Kidney (tissue), 14 donors: Measurements from ENCODE around the gene SNX5. TPM values are rescaled to one million over a fixed set of nuclear protein-coding genes. Genes with fewer than 3 reads are reported as not detected.

ENCODE experiments used
- DNase-seq, 5 donors: peaks; one replicate each; pipeline ENCODE4 v3.0.0-alpha.2; 2013 to 2020
- FAIRE-seq: peaks from 2 replicates; lab custom pipeline; 2012; peaks lifted over from hg19 to GRCh38; lab: Jason Lieb, UNC
- H3K27ac ChIP-seq, 2 donors: one replicate each; pipeline ENCODE4 v1.7.0; 2013; ENCODE audit warnings: low read depth in 2 of 2, low read length in 2 of 2, inconsistent platforms in 1 of 2
- H3K27me3 ChIP-seq: one replicate; pipeline ENCODE4 v1.7.1; 2013; ENCODE audit warnings: low read length, inconsistent platforms; ENCODE audit not compliant: control insufficient read depth, insufficient read depth
- H3K36me3 ChIP-seq, 3 donors: one replicate each; pipeline versions ENCODE4 v1.7.0 to v1.7.1; 2013; ENCODE audit warnings: low read length in 3 of 3, control low read depth in 1 of 3, inconsistent platforms in 1 of 3; ENCODE audit not compliant: insufficient read depth in 3 of 3, control insufficient read depth in 2 of 3
- H3K4me1 ChIP-seq, 3 donors: one replicate each; pipeline versions ENCODE4 v1.7.0 to v1.7.1; 2013; ENCODE audit warnings: low read length in 3 of 3, inconsistent platforms in 1 of 3, low read depth in 1 of 3; ENCODE audit not compliant: control insufficient read depth in 2 of 3, insufficient read depth in 2 of 3
- H3K4me3 ChIP-seq, 3 donors: one replicate each; pipeline versions ENCODE4 v1.7.0 to v1.8.1; 2013; ENCODE audit warnings: low read length in 3 of 3, control low read depth in 1 of 3, inconsistent platforms in 1 of 3
- H3K9ac ChIP-seq, 3 donors: one replicate each; pipeline versions ENCODE4 v1.7.0 to v1.7.1; 2013; ENCODE audit warnings: low read length in 3 of 3, control low read depth in 1 of 3, inconsistent platforms in 1 of 3
- H3K9me3 ChIP-seq, 3 donors: one replicate each; pipeline versions ENCODE4 v1.7.0 to v1.7.1; 2013; ENCODE audit warnings: low read length in 3 of 3, control low read depth in 1 of 3, inconsistent platforms in 1 of 3; ENCODE audit not compliant: control insufficient read depth in 2 of 3, insufficient read depth in 1 of 3
- intact Hi-C: fragments of 100-400 bp; cut with DNase I; formaldehyde crosslinking; loops from one replicate; pipeline ENCODE4 v1.11.1; 2022
- polyA plus RNA-seq: library from polyadenylated mRNA; stranded (reverse); fragments of 350-450 nt; fragmentation: Illumina TruSeq; extraction: RNeasy Lipid Tissue Mini Kit (QIAGEN cat#74804); gene quantifications from one replicate; pipeline ENCODE4 v1.2.3, GENCODE V29; 2014; ENCODE audit warnings: low read depth, low replicate concordance; ENCODE audit not compliant: insufficient read depth
- total RNA-seq: library from RNA; stranded (reverse); fragmentation: NEBNext Ultra II Directional; extraction: Animal tissue kit (Norgen Biotek cat#: 25700); gene quantifications from one replicate; pipeline ENCODE4 v1.2.1, GENCODE V29; 2021
- TF ChIP-seq, protein P1 (sequence below): IDR thresholded peaks from 3 replicates; pipeline ENCODE4 v1.5.1; 2012; ENCODE audit warnings: mild to moderate bottlenecking, moderate library complexity, borderline replicate concordance; ENCODE audit not compliant: insufficient read depth; ENCODE audit errors: extremely low read depth
- donor health status: control.
- donor health status: control.
- donor health status: control.
- donor health status: control.
- donor health status: control.
- donor health status: DM: yes; HTN: yes; CAD: no.
- donor health status: Normal renal cell carcinoma (clear cell type).

The SNX5 gene
- total and polyA plus RNA-seq, 2 donors from 2014 or later, result 94.9 to 133 TPM

DNA sequence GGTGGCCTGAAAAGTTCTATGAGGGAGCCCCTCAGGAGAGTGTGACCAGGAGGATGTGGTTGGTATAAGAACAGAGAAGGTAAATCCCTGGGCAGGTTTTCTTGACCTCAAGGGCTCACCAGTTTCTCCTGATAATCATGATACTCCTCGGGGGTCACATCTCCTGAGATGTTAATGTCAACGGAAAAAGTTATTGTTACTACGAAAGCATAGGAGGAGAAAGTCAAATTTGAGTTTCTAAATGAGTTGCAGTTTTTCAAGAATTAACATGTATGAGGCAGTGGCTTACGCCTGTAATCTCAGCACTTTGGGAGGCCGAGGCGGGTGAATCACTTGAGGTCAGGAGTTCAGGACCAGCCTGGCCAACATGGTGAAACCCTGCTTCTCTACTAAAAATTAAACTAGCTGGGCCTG is 23.6 kb upstream of the SNX5 start:
- H3K9me3 ChIP-seq, result no peaks in the 10 kb centered on the region
- no peak for DNase-seq
- TF ChIP-seq, protein P1, sequence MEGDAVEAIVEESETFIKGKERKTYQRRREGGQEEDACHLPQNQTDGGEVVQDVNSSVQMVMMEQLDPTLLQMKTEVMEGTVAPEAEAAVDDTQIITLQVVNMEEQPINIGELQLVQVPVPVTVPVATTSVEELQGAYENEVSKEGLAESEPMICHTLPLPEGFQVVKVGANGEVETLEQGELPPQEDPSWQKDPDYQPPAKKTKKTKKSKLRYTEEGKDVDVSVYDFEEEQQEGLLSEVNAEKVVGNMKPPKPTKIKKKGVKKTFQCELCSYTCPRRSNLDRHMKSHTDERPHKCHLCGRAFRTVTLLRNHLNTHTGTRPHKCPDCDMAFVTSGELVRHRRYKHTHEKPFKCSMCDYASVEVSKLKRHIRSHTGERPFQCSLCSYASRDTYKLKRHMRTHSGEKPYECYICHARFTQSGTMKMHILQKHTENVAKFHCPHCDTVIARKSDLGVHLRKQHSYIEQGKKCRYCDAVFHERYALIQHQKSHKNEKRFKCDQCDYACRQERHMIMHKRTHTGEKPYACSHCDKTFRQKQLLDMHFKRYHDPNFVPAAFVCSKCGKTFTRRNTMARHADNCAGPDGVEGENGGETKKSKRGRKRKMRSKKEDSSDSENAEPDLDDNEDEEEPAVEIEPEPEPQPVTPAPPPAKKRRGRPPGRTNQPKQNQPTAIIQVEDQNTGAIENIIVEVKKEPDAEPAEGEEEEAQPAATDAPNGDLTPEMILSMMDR, result no peak
- H3K27ac ChIP-seq, result no peak overlapping the region
- H3K4me1 ChIP-seq, result peaks cover 2 to 12% (median 2%) of the 10 kb centered on the region in 3 donors
- H3K27me3 ChIP-seq, result no peaks in the 10 kb centered on the region
- H3K36me3 ChIP-seq, result peaks cover 0 to 13% (median 0%) of the 10 kb centered on the region in 3 donors
- no peak for FAIRE-seq
- intact Hi-C loops, result no loop called here
- no peak overlapping the region for H3K4me3 ChIP-seq
- H3K9ac ChIP-seq, result no peak overlapping the region

DNA sequence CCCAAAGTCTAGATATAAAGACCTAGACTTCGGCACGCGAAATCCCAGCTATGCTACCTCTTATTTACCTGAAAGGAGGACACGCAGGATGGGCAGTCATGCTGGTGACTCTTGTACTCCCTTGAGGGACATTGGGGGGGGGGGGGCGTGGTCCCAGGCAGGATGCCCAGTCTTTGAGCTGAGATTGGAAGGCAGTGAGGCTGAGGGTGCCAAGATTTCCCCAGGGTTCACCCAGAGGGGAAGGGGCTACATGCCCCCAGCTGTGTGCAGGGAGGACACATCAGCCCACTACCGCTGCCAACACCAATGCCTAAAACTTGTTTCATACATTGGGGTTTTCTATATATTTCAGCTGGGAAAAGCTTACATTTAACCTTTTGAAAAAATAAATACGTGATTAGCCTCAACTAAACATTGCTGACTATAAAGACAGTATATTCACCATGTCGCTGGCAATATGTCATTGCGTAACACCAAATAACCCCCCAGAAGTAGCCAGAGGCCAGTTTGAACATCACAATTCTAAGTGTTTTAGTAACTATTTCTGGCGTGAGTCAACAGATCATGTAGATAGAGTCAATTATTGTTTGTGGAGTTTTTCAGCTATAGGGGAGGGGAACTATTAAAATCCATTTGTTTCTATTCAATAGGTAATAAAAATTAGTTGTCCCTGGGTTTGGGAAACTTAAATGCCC is 21.8 kb upstream of the SNX5 start:
- H3K4me1 ChIP-seq, result peaks cover 0 to 3% (median 0%) of the 10 kb centered on the region in 3 donors
- no peaks in the 10 kb centered on the region for H3K9me3 ChIP-seq
- H3K36me3 ChIP-seq, result peaks cover 2 to 13% (median 2%) of the 10 kb centered on the region in 3 donors
- no peak for FAIRE-seq
- DNase-seq, result peak in 1 of 5 donors; percentile 30
- H3K27ac ChIP-seq, result no peak overlapping the region
- TF ChIP-seq, protein P1, result no peak
- intact Hi-C loops, result no loop called here
- H3K4me3 ChIP-seq, result no peak overlapping the region
- no peak overlapping the region for H3K9ac ChIP-seq
- H3K27me3 ChIP-seq, result no peaks in the 10 kb centered on the region

DNA sequence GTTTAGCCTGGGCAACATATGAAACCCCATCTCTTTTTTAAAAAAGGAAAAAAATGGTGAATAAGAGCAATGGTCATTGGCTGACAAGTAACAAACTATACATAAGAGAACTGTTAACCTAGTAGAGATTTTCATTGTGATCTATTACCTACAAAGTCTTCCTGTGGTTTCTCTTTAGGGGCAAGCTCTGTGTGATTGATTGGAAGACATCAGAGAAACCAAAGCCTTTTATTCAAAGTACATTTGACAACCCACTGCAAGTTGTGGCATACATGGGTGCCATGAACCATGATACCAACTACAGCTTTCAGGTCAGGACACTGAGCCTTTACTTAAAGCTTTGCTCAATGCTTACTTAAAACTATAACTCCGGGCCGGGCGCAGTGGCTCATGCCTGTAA is 19.4 kb upstream of the SNX5 start:
- H3K27ac ChIP-seq, result no peak overlapping the region
- H3K4me1 ChIP-seq, result peaks cover 0 to 3% (median 0%) of the 10 kb centered on the region in 3 donors
- intact Hi-C loops, result no loop called here
- H3K9me3 ChIP-seq, result no peaks in the 10 kb centered on the region
- peaks cover 2 to 13% (median 2%) of the 10 kb centered on the region in 3 donors for H3K36me3 ChIP-seq
- H3K4me3 ChIP-seq, result no peak overlapping the region
- H3K9ac ChIP-seq, result no peak overlapping the region
- DNase-seq, result no peak
- FAIRE-seq, result no peak
- H3K27me3 ChIP-seq, result no peaks in the 10 kb centered on the region
- TF ChIP-seq, protein P1, result no peak
